NCI-H2227 (cell line): ENCODE measurements around the gene NABP1.

Source experiments
- DNase-seq: peaks from one replicate; lab custom pipeline; 2025; ENCODE audit not compliant: unreplicated experiment; lab: John Stamatoyannopoulos, UW

The NABP1 gene

GRCh38 chr2:191649519-191649918, 28.4 kb upstream of the NABP1 start:
- no peak for DNase-seq

- no peak for DNase-seq
These were observed 26.8 kb upstream of the NABP1 start for GRCh38 chr2:191650896-191651773.

- DNase-seq = no peak
These were observed 24.1 kb upstream of the NABP1 start for GRCh38 chr2:191653667-191654391.

- DNase-seq = no peak
These were observed 21.5 kb upstream of the NABP1 start for GRCh38 chr2:191656391-191656790.

GRCh38 chr2:191656792-191657191, 21.1 kb upstream of the NABP1 start:
- DNase-seq = no peak

GRCh38 chr2:191657977-191658376, 20.0 kb upstream of the NABP1 start:
- no peak for DNase-seq

GRCh38 chr2:191659198-191659597, 18.7 kb upstream of the NABP1 start:
- no peak for DNase-seq

GRCh38 chr2:191660575-191660974, 17.4 kb upstream of the NABP1 start:
- DNase-seq = no peak

- no peak for DNase-seq
These were observed 16.6 kb upstream of the NABP1 start for GRCh38 chr2:191661097-191661924.

- DNase-seq = no peak
These were observed 12.9 kb upstream of the NABP1 start for GRCh38 chr2:191664823-191665677.

- DNase-seq = no peak
These were observed 11.7 kb upstream of the NABP1 start for GRCh38 chr2:191666226-191666625.

GRCh38 chr2:191666732-191667131, 11.2 kb upstream of the NABP1 start:
- DNase-seq = no peak

- no peak for DNase-seq
These were observed 7.9 kb upstream of the NABP1 start for GRCh38 chr2:191670076-191670475.

- no peak for DNase-seq
These were observed 7.1 kb upstream of the NABP1 start for GRCh38 chr2:191670787-191671186.

GRCh38 chr2:191675807-191676721, 1.9 kb upstream of the NABP1 start:
- DNase-seq = no peak

- peak; percentile 64 for DNase-seq
These were observed 918 bp upstream of the NABP1 start for GRCh38 chr2:191676790-191677645.

GRCh38 chr2:191678437-191679100, 633 bp downstream of the NABP1 start:
- DNase-seq = peak; percentile 53
